Stimulated activated naive CD4-positive, alpha-beta T cell (primary cell): ENCODE results near the gene SHE.
A peak's percentile ranks its signal among the peaks of the same experiment; 100 is the strongest.

Experiments
- DNase-seq, 6 experiments: peaks; one replicate each; lab custom pipeline; 2025; lab: John Stamatoyannopoulos, UW

Gene SHE

GRCh38 chr1:154478639-154479038 lies 23.6 kb downstream of the SHE start:
- DNase-seq, result peak in 2 of 6 experiments; percentile 50 to 52

GRCh38 chr1:154478013-154478412 lies 24.2 kb downstream of the SHE start:
- no peak for DNase-seq

GRCh38 chr1:154476791-154477190 lies 25.4 kb downstream of the SHE start:
- no peak for DNase-seq

GRCh38 chr1:154474802-154475201 lies 27.4 kb downstream of the SHE start:
- no peak for DNase-seq

GRCh38 chr1:154471304-154471703 lies 30.9 kb downstream of the SHE start:
- DNase-seq, result no peak

GRCh38 chr1:154469844-154470560 lies 32.2 kb downstream of the SHE start:
- no peak for DNase-seq

- no peak for DNase-seq
These were observed 33.5 kb downstream of the SHE start for GRCh38 chr1:154468535-154469250.

GRCh38 chr1:154467434-154468102 lies 34.6 kb downstream of the SHE start:
- peak in 1 of 6 experiments; percentile 11 for DNase-seq

GRCh38 chr1:154466921-154467417 lies 35.2 kb downstream of the SHE start:
- no peak for DNase-seq

- no peak for DNase-seq
These were observed 36.0 kb downstream of the SHE start for GRCh38 chr1:154466206-154466605.

GRCh38 chr1:154465621-154466195 lies 36.5 kb downstream of the SHE start:
- no peak for DNase-seq

- DNase-seq, result peak; percentile 40 to 76 (median 65)
These were observed 38.7 kb downstream of the SHE start for GRCh38 chr1:154463512-154463990.

GRCh38 chr1:154460695-154461260 lies 41.4 kb downstream of the SHE start:
- DNase-seq, result peak in 2 of 6 experiments; percentile 28 to 34

- DNase-seq, result no peak
These were observed 43.1 kb downstream of the SHE start for GRCh38 chr1:154459080-154459479.

GRCh38 chr1:154456631-154457030 lies 45.6 kb downstream of the SHE start:
- DNase-seq, result no peak

GRCh38 chr1:154454386-154455120 lies 47.7 kb downstream of the SHE start:
- DNase-seq, result no peak

- DNase-seq, result no peak
These were observed 48.4 kb downstream of the SHE start for GRCh38 chr1:154453574-154454352.

GRCh38 chr1:154453161-154453560 lies 49.1 kb downstream of the SHE start:
- no peak for DNase-seq

- DNase-seq, result no peak
These were observed 53.8 kb downstream of the SHE start for GRCh38 chr1:154448331-154448811.

- no peak for DNase-seq
These were observed 55.4 kb downstream of the SHE start for GRCh38 chr1:154446789-154447188.
